Left ventricle myocardium inferior (tissue), 1 donor: Measurements from ENCODE around the gene CFC1B. TPM values are rescaled to one million over a fixed set of nuclear protein-coding genes. Genes with fewer than 3 reads are reported as not detected.

ENCODE experiments used
- total RNA-seq: library from RNA; stranded (reverse); fragmentation: NEBNext Ultra II Directional; extraction: Animal tissue kit (Norgen Biotek cat#: 25700); gene quantifications from one replicate; pipeline ENCODE4 v1.2.1, GENCODE V29; 2021
- donor health status: DM: no; HTN: yes; CAD: no; lungs with severe emphysema.

The CFC1B gene
- total RNA-seq, 1 donor from 2014 or later = not detected

Other genes starting within 250 kb of the CFC1B start
- 57.2 TPM for gene IMP4, start 178.3 kb upstream of the CFC1B start, total RNA-seq
- 13.9 TPM for gene PTPN18, start 165.2 kb upstream of the CFC1B start, total RNA-seq
- not detected for gene POTEI, start 11.9 kb upstream of the CFC1B start, total RNA-seq
- gene CFC1, start 78.4 kb downstream of the CFC1B start, total RNA-seq = not detected
- gene POTEJ, start 90.2 kb downstream of the CFC1B start, total RNA-seq = not detected
- gene GPR148, start 207.8 kb downstream of the CFC1B start, total RNA-seq = not detected
- not detected for gene AMER3, start 234.3 kb downstream of the CFC1B start, total RNA-seq